Right hindlimb (tissue), 1 donor: ENCODE results near the gene RERE.

ENCODE experiments used
- DNase-seq: peaks from one replicate; pipeline ENCODE4 v3.0.0-alpha.2; 2018

The RERE gene

GRCh38 chr1:8312235-8313218 lies 504.9 kb downstream of the RERE start:
- DNase-seq = no peak

DNA sequence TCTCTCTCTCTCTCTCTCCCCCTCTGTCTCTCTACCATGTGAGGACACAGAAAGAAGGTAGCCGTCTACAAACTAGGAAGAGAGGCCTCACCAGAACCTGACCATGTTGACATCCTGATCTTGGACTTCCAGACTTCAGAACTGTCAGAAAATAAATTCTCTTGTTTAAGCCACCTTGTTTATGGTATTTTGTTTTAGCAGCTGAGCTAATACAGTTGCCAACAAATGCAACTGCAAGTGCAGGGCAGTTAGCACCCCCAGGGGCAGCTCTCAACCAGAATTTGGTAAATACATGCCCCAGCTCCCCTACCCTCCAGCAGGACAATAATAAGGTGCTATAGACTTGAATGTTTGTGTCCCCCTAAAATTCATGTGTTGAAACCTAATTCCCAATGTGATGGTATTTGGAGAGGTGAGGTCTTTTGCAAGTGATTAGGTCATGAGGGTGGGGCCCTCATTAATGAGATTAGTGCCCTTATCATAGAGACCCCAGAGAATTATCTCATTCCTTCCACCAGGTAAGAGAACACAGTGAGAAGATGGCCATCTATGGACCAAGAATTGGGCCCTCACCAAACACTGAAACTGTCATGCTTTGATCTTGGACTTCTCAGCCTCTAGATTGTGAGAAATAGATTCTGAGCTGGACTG lies 506.2 kb downstream of the RERE start:
- DNase-seq = no peak

DNA sequence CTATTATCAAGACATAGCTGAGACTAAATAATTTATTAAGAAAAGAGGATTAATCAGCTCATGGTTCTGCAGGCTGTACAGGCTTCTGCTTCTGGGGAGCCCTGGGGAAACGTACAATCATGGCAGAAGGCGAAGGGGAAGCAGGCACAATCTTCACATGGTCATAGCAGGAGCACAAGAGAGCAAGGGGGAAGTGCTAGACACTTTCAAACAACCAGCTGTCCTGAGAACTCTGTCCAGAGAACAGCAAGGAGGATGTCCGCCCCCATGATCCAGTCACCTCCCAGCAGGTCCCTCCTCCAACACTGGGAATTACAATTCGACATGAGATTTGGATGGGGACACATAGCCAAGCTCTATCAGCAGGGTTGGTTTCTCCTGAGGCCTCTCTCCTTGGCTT lies 509.8 kb downstream of the RERE start:
- no peak for DNase-seq

GRCh38 chr1:8303876-8304275 lies 513.6 kb downstream of the RERE start:
- DNase-seq = no peak

DNA sequence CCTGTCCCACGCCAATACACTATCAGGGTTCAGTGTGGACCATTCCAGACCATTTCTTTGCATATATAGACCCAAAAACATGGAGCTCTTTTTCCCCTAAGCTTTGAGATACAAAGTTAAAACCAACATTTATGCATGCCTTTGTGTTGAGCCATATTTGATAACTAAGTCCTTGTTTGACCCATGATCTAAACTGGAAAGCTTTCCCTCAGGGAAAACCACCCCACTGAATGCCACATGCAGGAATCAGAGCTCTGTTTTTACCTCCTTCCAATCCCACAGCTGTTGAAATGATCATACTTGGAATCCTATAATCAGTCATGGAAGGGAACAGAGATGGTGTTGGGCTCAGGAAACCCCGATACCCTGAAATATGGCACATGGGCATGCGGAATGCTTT lies 514.3 kb downstream of the RERE start:
- DNase-seq = no peak
